Heart left ventricle (tissue), 16 donors: ENCODE results near the gene USP47. TPM values are rescaled to one million over a fixed set of nuclear protein-coding genes. Genes with fewer than 3 reads are reported as not detected.

Experiments used
- ATAC-seq, 4 donors: fragments of 200-7000 bp; cut with Tn5 transposase; one replicate each; pipeline ENCODE4 v1.9.1; 2020 to 2022; ENCODE audit warnings: moderate library complexity in 4 of 4, mild to moderate bottlenecking in 3 of 4, moderate number of reproducible peaks in 1 of 4
- DNase-seq, 5 donors: peaks; one replicate each; pipeline ENCODE4 v3.0.0-alpha.2; 2020
- H3K27ac ChIP-seq, 12 donors: fragments of 200-600 bp; sonication (generic) in 4 of 12; one replicate each; pipeline versions ENCODE4 v1.5.0 to v1.8.0; 2016 to 2022; ENCODE audit warnings: mild to moderate bottlenecking in 2 of 12
- H3K27me3 ChIP-seq, 9 donors: fragments of 200-600 bp; sonication (generic) in 2 of 9; one replicate each; pipeline versions ENCODE4 v1.5.1 to v1.8.0; 2016 to 2022; ENCODE audit warnings: mild to moderate bottlenecking in 3 of 9
- H3K36me3 ChIP-seq, 9 donors: fragments of 200-600 bp; sonication (generic) in 2 of 9; one replicate each; pipeline versions ENCODE4 v1.5.0 to v1.8.0; 2018 to 2022; ENCODE audit warnings: mild to moderate bottlenecking in 2 of 9
- H3K4me1 ChIP-seq, 12 donors: fragments of 200-600 bp; sonication (generic) in 4 of 12; one replicate each; pipeline versions ENCODE4 v1.5.0 to v1.8.0; 2016 to 2022; ENCODE audit warnings: mild to moderate bottlenecking in 3 of 12
- H3K4me3 ChIP-seq, 12 donors: fragments of 200-600 bp; sonication (generic) in 4 of 12; one replicate each; pipeline versions ENCODE4 v1.5.0 to v1.8.0; 2017 to 2022; ENCODE audit warnings: mild to moderate bottlenecking in 9 of 12, moderate library complexity in 4 of 12
- H3K9me3 ChIP-seq, 12 donors: fragments of 200-600 bp; sonication (generic) in 4 of 12; one replicate each; pipeline versions ENCODE4 v1.5.0 to v1.8.0; 2016 to 2022; ENCODE audit warnings: mild to moderate bottlenecking in 1 of 12
- POLR2A ChIP-seq, 2 donors: fragments of 450-650 bp; IDR thresholded peaks; one replicate each; pipeline ENCODE4 v1.6.1; 2017; ENCODE audit warnings: antibody characterized with exemption in 2 of 2, mild to moderate bottlenecking in 2 of 2, moderate library complexity in 2 of 2
- WGBS, 4 donors: extraction: QIAGEN DNeasy Blood & Tissue Kit in 2 of 4; methylation state at CpG; one replicate each; pipeline versions ENCODE4 v1.1.5 to v1.1.7; 2013 to 2018; 5-methylcytosine and 5-hydroxymethylcytosine counted together
- intact Hi-C, 10 donors: fragments of 100-400 bp; cut with DNase I; formaldehyde crosslinking; loops; one replicate each; pipeline versions ENCODE4 v1.11.1 to v1.14.2; 2022
- polyA plus RNA-seq, 2 donors: library from polyadenylated mRNA; stranded (reverse); fragments of 200-250 nt; gene quantifications; one replicate each; pipeline ENCODE4 v1.2.3, GENCODE V29; 2013
- total RNA-seq, 9 donors: library from RNA; depleted of rRNA in 2 of 9; stranded (reverse); fragments of >200 nt in 2 of 9; fragmentation: NEBNext Ultra II Directional in 3 of 9; extraction: Animal tissue kit (Norgen Biotek cat#: 25700) in 3 of 9; gene quantifications; one replicate each; pipeline versions ENCODE4 v1.1.0 to v1.2.4, GENCODE V29; 2016 to 2023
- TF ChIP-seq, protein P1 (sequence below), 12 donors: fragments of 200-600 bp; sonication (generic) in 4 of 12; IDR thresholded peaks; one replicate each; pipeline versions ENCODE4 v1.5.0 to v1.8.0; 2018 to 2022; ENCODE audit warnings: antibody characterized with exemption in 12 of 12, mild to moderate bottlenecking in 5 of 12
- donor health status: ischemic (EF 13 %, LVEDD 7.1; RV severe dilation, severe dysfunction).
- donor health status: healthy with polysubstance abuse.
- donor health status: DM: no; HTN: yes; CAD: no.
- donor health status: DM: no; HTN: no; CAD: no.
- donor health status: ischemic (EF 25% LVEDD 6.9; RV normal size, moderate dysfunction).
- donor health status: ischemic (EF 25% LVEDD 5.7; RV mildly dilated, moderate dysfunction).
- donor health status: healthy.
- donor health status: DM: yes; HTN: yes; CAD: no.
- donor health status: ischemic (EF 35%, LVEDD 5.7; RV mildly dilated, moderate dysfunction).
- donor health status: nonischemic (EF 11% LVEDD 7.7; RV severe dilation, severe dysfunction).
- donor health status: DM: yes; HTN: yes; CAD: no.
- donor health status: PGD.
- donor health status: ischemic (EF 29% LVEDD 5.4; RV normal size, mild dysfunction).
- donor health status: nonischemic (EF 23%, LVEDD 6.1; RV moderate dilation, normal function).

The USP47 gene
- total and polyA plus RNA-seq, 11 donors = 26.2 to 89.6 (median 54.3) TPM

DNA sequence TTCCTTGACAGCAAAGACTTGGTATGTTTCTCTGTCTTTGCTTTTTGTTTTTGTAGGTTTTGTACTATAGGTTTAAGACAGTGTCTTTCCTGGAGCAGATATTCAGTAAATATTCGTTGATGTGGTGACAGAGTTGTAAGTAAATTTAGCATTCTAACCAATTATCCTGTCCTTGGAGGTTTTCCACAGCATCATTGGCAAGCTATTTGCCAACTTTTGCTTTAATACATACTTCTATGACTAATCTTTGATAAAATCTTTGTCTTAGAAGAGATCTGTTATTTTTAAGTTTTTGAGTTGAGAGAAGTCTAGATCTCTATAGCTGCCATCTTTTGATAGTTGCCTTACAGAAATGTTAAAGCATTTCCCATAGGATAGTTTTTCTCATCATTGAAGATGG, 3.8 kb downstream of the USP47 start:
- TF ChIP-seq, protein P1, sequence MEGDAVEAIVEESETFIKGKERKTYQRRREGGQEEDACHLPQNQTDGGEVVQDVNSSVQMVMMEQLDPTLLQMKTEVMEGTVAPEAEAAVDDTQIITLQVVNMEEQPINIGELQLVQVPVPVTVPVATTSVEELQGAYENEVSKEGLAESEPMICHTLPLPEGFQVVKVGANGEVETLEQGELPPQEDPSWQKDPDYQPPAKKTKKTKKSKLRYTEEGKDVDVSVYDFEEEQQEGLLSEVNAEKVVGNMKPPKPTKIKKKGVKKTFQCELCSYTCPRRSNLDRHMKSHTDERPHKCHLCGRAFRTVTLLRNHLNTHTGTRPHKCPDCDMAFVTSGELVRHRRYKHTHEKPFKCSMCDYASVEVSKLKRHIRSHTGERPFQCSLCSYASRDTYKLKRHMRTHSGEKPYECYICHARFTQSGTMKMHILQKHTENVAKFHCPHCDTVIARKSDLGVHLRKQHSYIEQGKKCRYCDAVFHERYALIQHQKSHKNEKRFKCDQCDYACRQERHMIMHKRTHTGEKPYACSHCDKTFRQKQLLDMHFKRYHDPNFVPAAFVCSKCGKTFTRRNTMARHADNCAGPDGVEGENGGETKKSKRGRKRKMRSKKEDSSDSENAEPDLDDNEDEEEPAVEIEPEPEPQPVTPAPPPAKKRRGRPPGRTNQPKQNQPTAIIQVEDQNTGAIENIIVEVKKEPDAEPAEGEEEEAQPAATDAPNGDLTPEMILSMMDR (IDR thresholded peaks at IDR 0.05) = no peak
- no peak for TF ChIP-seq POLR2A (IDR thresholded peaks at IDR 0.05)
- intact Hi-C loops = loop anchor here in 4 of 10 donors (5.0 to 10.0 kb wide), 3 partner anchors 43 to 1041 kb away; partner anchors contain the start of gene EIF4G2 (in 1 of the 4)
- H3K27me3 ChIP-seq = no peaks in the 10 kb centered on the region
- H3K4me1 ChIP-seq = peaks cover 0 to 83% (median 73%) of the 10 kb centered on the region in 12 donors
- ATAC-seq (no peak), DNase-seq (no peak)
- no peaks in the 10 kb centered on the region for H3K36me3 ChIP-seq
- WGBS, 4 donors = 18 to 49% (median 23%) methylated on average over 1 of the region's 1 CpG
- H3K27ac ChIP-seq = peak overlapping the region in 9 of 12 donors; percentile 4 to 98 (median 90)
- H3K4me3 ChIP-seq = no peak overlapping the region
- H3K9me3 ChIP-seq = no peaks in the 10 kb centered on the region

DNA sequence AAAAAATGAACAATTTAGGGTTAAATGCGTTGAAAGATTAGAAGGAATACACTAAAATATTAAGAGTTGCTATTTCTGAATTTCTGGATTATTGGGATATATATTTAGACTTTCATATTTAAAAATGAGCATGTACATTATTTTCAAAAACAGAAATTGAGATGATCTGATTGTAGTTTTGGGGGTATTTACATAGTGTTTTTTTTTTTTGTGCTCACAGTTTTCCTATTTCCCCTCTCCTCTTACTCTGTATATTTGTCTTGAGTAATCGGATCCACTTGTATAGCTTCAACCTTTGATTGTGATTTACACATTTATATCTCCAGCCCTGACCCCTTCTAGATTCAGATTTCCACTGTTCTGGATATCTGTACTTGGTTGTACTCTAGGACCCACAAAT, 5.3 kb downstream of the USP47 start:
- intact Hi-C loops = loop anchor here in 4 of 10 donors (5.0 to 10.0 kb wide), 3 partner anchors 45 to 1042 kb away; partner anchors contain the start of gene EIF4G2 (in 1 of the 4)
- peak overlapping the region in 1 of 12 donors; percentile 34 for H3K27ac ChIP-seq
- no peaks in the 10 kb centered on the region for H3K27me3 ChIP-seq
- no peaks in the 10 kb centered on the region for H3K9me3 ChIP-seq
- H3K4me1 ChIP-seq = peaks cover 0 to 91% (median 76%) of the 10 kb centered on the region in 12 donors
- ATAC-seq = no peak
- H3K4me3 ChIP-seq = no peak overlapping the region
- no peak for DNase-seq
- WGBS, 4 donors = 74 to 88% (median 82%) methylated on average over 2 of the region's 2 CpGs
- H3K36me3 ChIP-seq = no peaks in the 10 kb centered on the region
- no peak for TF ChIP-seq POLR2A (IDR thresholded peaks at IDR 0.05)
- TF ChIP-seq, protein P1 (IDR thresholded peaks at IDR 0.05) = no peak

DNA sequence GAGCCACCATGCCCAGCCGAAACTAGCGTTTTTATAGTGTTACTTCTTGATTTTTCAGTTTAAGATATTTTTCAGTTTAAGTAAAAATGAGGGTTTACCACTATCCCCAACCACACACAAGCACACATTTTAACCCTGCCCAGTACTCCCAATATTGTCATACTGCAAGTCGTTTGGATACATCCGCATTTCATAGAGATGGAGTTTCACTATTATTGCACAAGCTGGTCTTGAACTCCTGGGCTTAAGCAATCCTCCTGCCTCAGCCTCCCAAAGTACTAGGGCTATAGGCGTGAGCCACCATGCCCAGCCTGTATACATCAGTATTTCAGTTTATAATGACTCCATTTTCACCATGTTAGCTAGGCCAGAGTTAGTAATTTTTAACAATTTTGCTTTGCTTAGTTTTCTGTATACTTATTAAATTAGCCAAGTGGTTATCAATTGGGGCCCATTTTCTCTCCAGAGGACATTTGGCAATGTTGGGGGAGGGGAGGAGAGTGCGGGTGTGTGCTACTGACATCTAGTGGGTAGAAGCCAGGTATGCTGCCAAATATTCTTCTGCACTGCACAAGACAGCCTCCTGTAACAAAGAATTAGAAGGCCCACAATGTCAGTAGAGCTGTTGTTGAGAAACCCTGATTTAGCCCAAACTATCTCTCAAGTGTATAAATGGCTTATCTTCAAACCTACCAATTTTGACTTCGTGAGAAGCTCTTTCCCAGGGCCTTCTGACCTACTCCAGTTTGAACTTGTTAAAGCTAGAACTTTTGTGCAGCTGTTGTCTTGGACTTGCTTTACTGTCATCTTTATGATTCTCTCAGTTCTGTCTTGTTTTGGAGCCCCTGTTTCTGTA, 7.3 kb downstream of the USP47 start:
- H3K9me3 ChIP-seq = no peaks in the 10 kb centered on the region
- intact Hi-C loops = loop anchor here in 4 of 10 donors (5.0 to 10.0 kb wide), 3 partner anchors 47 to 1044 kb away; partner anchors contain the start of gene EIF4G2 (in 1 of the 4)
- peak overlapping the region in 11 of 12 donors; percentile 8 to 67 (median 40) for H3K27ac ChIP-seq
- H3K27me3 ChIP-seq = no peaks in the 10 kb centered on the region
- H3K4me1 ChIP-seq = peaks cover 0 to 94% (median 83%) of the 10 kb centered on the region in 12 donors
- DNase-seq = peak in 4 of 5 donors; percentile 48 to 68 (median 54)
- no peaks in the 10 kb centered on the region for H3K36me3 ChIP-seq
- ATAC-seq = peak; percentile 79 to 89 (median 85)
- no peak for TF ChIP-seq POLR2A (IDR thresholded peaks at IDR 0.05)
- TF ChIP-seq, protein P1 (IDR thresholded peaks at IDR 0.05) = peak; percentile 44 to 70 (median 60)
- 71 to 73% (median 72%) methylated on average over 7 of the region's 7 CpGs for WGBS, 4 donors
- no peak overlapping the region for H3K4me3 ChIP-seq

DNA sequence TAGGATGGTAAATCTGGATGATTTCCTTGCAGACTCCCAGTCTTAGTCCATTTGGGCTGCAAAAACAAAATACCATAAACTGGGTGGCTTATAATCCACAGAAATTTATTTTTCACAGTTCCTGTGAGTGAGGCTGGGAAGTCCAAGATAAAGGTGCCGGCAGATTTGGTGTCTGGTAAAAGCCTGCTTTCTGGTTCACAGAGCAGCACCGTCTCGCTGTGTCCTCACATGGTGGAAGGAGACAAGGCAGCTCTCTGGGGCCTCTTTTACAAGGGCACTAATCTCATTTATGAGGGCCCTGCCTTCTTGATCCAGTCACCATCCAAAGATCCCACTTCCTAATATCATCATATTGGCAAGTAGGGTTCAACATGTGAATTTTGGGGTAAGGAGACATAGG, 8.9 kb downstream of the USP47 start:
- Histone ChIP-seq H3K27me3 (no peaks in the 10 kb centered on the region), H3K27ac (peak overlapping the region in 9 of 12 donors; percentile 9 to 67 (median 31)), H3K4me1 (peaks cover 0 to 91% (median 70%) of the 10 kb centered on the region in 12 donors), H3K4me3 (no peak overlapping the region), H3K36me3 (no peaks in the 10 kb centered on the region), H3K9me3 (no peaks in the 10 kb centered on the region)
- TF ChIP-seq, protein P1 (IDR thresholded peaks at IDR 0.05) = no peak
- no peak for TF ChIP-seq POLR2A (IDR thresholded peaks at IDR 0.05)
- WGBS, 4 donors = 60 to 84% (median 70%) methylated on average over 3 of the region's 3 CpGs
- no peak for DNase-seq
- ATAC-seq = peak in 1 of 4 donors; percentile 15
- intact Hi-C loops = no loop called here
